GM12878 (cell line): Measurements from ENCODE around the gene SETD1B. TPM values are rescaled to one million over a fixed set of nuclear protein-coding genes. Genes with fewer than 3 reads are reported as not detected.
A peak's percentile ranks its signal among the peaks of the same experiment; 100 is the strongest.

Experiments used
- ATAC-seq: fragments of 200-7000 bp; cut with Tn5 transposase; 3 replicates; pipeline ENCODE4 v1.9.1; 2020; ENCODE audit warnings: mild to moderate bottlenecking, moderate library complexity
- BruUV-seq: library from RNA; stranded (reverse); fragments of 400-500 nt; replicated peaks from 2 replicates; lab custom pipeline; 2021; lab: Mats Ljungman, UMichigan
- CTCF ChIA-PET: fragments of 300-600 bp; sonication (Branson Sonifier 250); formaldehyde crosslinking; extraction: SDS; loops from one replicate; lab custom pipeline; 2021; ENCODE audit warnings: inconsistent platforms; lab: Yijun Ruan, JAX
- POLR2A ChIA-PET: fragments of 350-600 bp; formaldehyde crosslinking; extraction: SDS; loops from one replicate; lab custom pipeline; 2021; ENCODE audit warnings: inconsistent platforms; lab: Charles Lee
- RAD21 ChIA-PET: fragments of 300-600 bp; sonication (Branson Sonifier 250); formaldehyde crosslinking; loops from one replicate; lab custom pipeline; 2023; ENCODE audit warnings: antibody characterized with exemption; ENCODE audit not compliant: unreplicated experiment; lab: Charles Lee
- SMC1A ChIA-PET: fragments of 300-600 bp; sonication (Branson Sonifier 250); formaldehyde crosslinking; loops from one replicate; lab custom pipeline; 2023; ENCODE audit not compliant: unreplicated experiment, uncharacterized antibody; lab: Charles Lee
- DNase-seq: peaks from one replicate; pipeline ENCODE4 v3.0.0-alpha.2; 2011; ENCODE audit warnings: low read depth, low spot score
- FAIRE-seq: peaks from 3 replicates; lab custom pipeline; 2011; peaks lifted over from hg19 to GRCh38; lab: Jason Lieb, UNC
- H2AFZ ChIP-seq: 2 replicates; pipeline ENCODE4 v1.6.0; 2011; ENCODE audit warnings: low read depth, low read length, control low read depth; ENCODE audit not compliant: control insufficient read depth
- H3K27ac ChIP-seq: 2 replicates; pipeline ENCODE4 v1.5.1; 2011; ENCODE audit warnings: control low read depth; ENCODE audit not compliant: control insufficient read depth, insufficient read depth
- H3K27me3 ChIP-seq, 2 experiments: replicated peaks in 1 of 2; 2 replicates each; pipeline versions ENCODE4 v1.6.0 to v1.6.1; 2011; ENCODE audit warnings: low read length in 1 of 2; ENCODE audit not compliant: control insufficient read depth in 2 of 2, insufficient read depth in 2 of 2
- H3K36me3 ChIP-seq, 2 experiments: 2 replicates each; pipeline ENCODE4 v1.5.1; 2011; ENCODE audit warnings: low read length in 1 of 2; ENCODE audit not compliant: control insufficient read depth in 2 of 2, insufficient read depth in 2 of 2
- H3K4me1 ChIP-seq: 2 replicates; pipeline ENCODE4 v1.6.1; 2011; ENCODE audit warnings: mild to moderate bottlenecking, low read length, moderate library complexity, mixed read lengths; ENCODE audit not compliant: control insufficient read depth, insufficient read depth
- H3K4me2 ChIP-seq: 2 replicates; pipeline ENCODE4 v1.6.0; 2011; ENCODE audit warnings: control low read depth; ENCODE audit not compliant: control insufficient read depth, insufficient read depth
- H3K4me3 ChIP-seq: fragments of 200-600 bp; sonication (generic); 2 replicates; pipeline ENCODE4 v1.5.1; 2016
- H3K79me2 ChIP-seq: 2 replicates; pipeline ENCODE4 v1.6.0; 2011; ENCODE audit warnings: low read length; ENCODE audit not compliant: control insufficient read depth, insufficient read depth
- H3K9ac ChIP-seq: 2 replicates; pipeline ENCODE4 v1.8.0; 2011; ENCODE audit warnings: low read length, control low read depth, mixed read lengths; ENCODE audit not compliant: control insufficient read depth, insufficient read depth
- H3K9me3 ChIP-seq: replicated peaks from 3 replicates; pipeline ENCODE4 v1.5.1; 2011; ENCODE audit warnings: mild to moderate bottlenecking, low read length; ENCODE audit not compliant: control insufficient read depth, insufficient read depth
- H4K20me1 ChIP-seq: 2 replicates; pipeline ENCODE4 v1.6.0; 2011; ENCODE audit not compliant: control insufficient read depth, insufficient read depth
- BHLHE40 ChIP-seq, 2 experiments: fragments of 450-650 bp in 1 of 2; IDR thresholded peaks; 2 replicates each; pipeline ENCODE4 v1.6.1; 2011 to 2017; ENCODE audit warnings: low read depth in 2 of 2, borderline replicate concordance in 1 of 2, improper control_type of control experiment in 1 of 2, low read length in 1 of 2, mild to moderate bottlenecking in 1 of 2
- CHD1 ChIP-seq: IDR thresholded peaks from 2 replicates; pipeline ENCODE4 v1.6.1; 2012; ENCODE audit warnings: low read depth, low read length, improper control_type of control experiment
- JUNB ChIP-seq: IDR thresholded peaks from 2 replicates; pipeline ENCODE4 v1.6.1; 2016; ENCODE audit warnings: antibody characterized with exemption, mild to moderate bottlenecking
- JUND ChIP-seq: IDR thresholded peaks from 2 replicates; pipeline ENCODE4 v1.6.1; 2012; ENCODE audit warnings: low read depth, mild to moderate bottlenecking, low read length, improper control_type of control experiment, moderate library complexity
- POLR2A ChIP-seq: IDR thresholded peaks from 2 replicates; pipeline ENCODE4 v1.6.1; 2011; ENCODE audit warnings: low read depth, mild to moderate bottlenecking, low read length
- RAD51 ChIP-seq: fragments of 450-650 bp; IDR thresholded peaks from 2 replicates; pipeline ENCODE4 v1.6.1; 2016; ENCODE audit warnings: moderate library complexity, mild to moderate bottlenecking, inconsistent platforms
- RUNX3 ChIP-seq: IDR thresholded peaks from 2 replicates; pipeline ENCODE4 v1.6.1; 2012; ENCODE audit warnings: low read length, inconsistent platforms
- SUPT20H ChIP-seq: IDR thresholded peaks from 2 replicates; pipeline ENCODE4 v1.6.1; 2011; ENCODE audit warnings: low read depth, mild to moderate bottlenecking, low read length, moderate library complexity, borderline replicate concordance; ENCODE audit not compliant: control insufficient read depth
- TAF1 ChIP-seq: IDR thresholded peaks from 2 replicates; pipeline ENCODE4 v1.6.1; 2011; ENCODE audit warnings: mild to moderate bottlenecking, low read depth, low read length, borderline replicate concordance
- WGBS: methylation state at CpG from one replicate; pipeline ENCODE4 v1.1.6; 2016; ENCODE audit warnings: low lambda C conversion rate; ENCODE audit not compliant: insufficient replicate concordance, insufficient coverage; ENCODE audit errors: missing lambda C conversion rate; 5-methylcytosine and 5-hydroxymethylcytosine counted together
- in situ Hi-C: fragments of 300-500 bp; cut with MboI; formaldehyde crosslinking; loops from 9 replicates; pipeline ENCODE4 v1.14.3; 2018; ENCODE audit warnings: mixed read lengths
- intact Hi-C: fragments of 100-400 bp; cut with micrococcal nuclease; formaldehyde crosslinking; loops from one replicate; pipeline ENCODE4 v1.14.2; 2022; ENCODE audit not compliant: unreplicated experiment
- polyA plus RNA-seq, 11 experiments: library from polyadenylated mRNA; depleted of rRNA in 4 of 11; unstranded in 6 of 11; stranded (reverse) in 5 of 11; fragments of >200 nt; fragmentation: Nextera tagmentation in 4 of 11; fragmentation: Illumina TruSeq in 1 of 11; extraction: Ambion mirVana in 4 of 11; extraction: Trizol in 1 of 11; gene quantifications; 1 replicate in 1 of 11; 2 replicates in 10 of 11; pipeline versions ENCODE4 v1.2.1 to v1.2.3, GENCODE V29; 2011 to 2016; ENCODE audit warnings: inconsistent platforms in 2 of 11, missing spikeins in 2 of 11, low read depth in 1 of 11
- total RNA-seq, 4 experiments: library from RNA; depleted of rRNA in 3 of 4; stranded (reverse); fragments of >200 nt in 3 of 4; fragmentation: Illumina TruSeq in 1 of 4; extraction: Trizol in 1 of 4; gene quantifications; 2 replicates each; pipeline versions ENCODE4 v1.2.1 to v1.2.3, GENCODE V29; 2013 to 2021

Gene SETD1B
- total and polyA plus RNA-seq, 10 of the 15 experiments (the other 5 are each of a cell fraction or from before 2014, with no cell fraction given), result 0.50 to 17.3 (median 1.6) TPM

- H3K9me3 ChIP-seq, result no peaks in the 10 kb centered on the region
- H3K79me2 ChIP-seq, result no peaks in the 10 kb centered on the region
- no TSS peak for BruUV-seq
- no peak for FAIRE-seq
- SMC1A ChIA-PET, result no interaction called here
- intact Hi-C loops (no loop called here), in situ Hi-C loops (no loop called here)
- no peak overlapping the region for H3K4me3 ChIP-seq
- H3K4me1 ChIP-seq, result no peaks in the 10 kb centered on the region
- H3K36me3 ChIP-seq, result peaks cover 29 to 31% of the 10 kb centered on the region in 2 experiments; a peak in 3 of 4 replicates
- no peak for ATAC-seq
- no peak for DNase-seq
- H4K20me1 ChIP-seq, result no peaks in the 10 kb centered on the region; the same call in 1 of the 2 replicates
- RAD21 ChIA-PET, result no interaction called here
- H3K4me2 ChIP-seq, result no peak overlapping the region
- CTCF ChIA-PET, result interaction anchor here (1.0 kb wide), 1 partner anchor 8 kb away, joined by 3 read pairs; no protein-coding TSS in a partner anchor
- no peaks in the 10 kb centered on the region for H3K27me3 ChIP-seq
- no peak overlapping the region for H3K9ac ChIP-seq
- POLR2A ChIA-PET, result no interaction called here
- TF ChIP-seq BHLHE40 (IDR thresholded peaks at IDR 0.05; ENCODE audit: borderline replicate concordance in 1 of 2, low read depth in 2 of 2, low read length in 1 of 2), result no peak
- TF ChIP-seq JUND, result no peak
- TF ChIP-seq SUPT20H, result no peak
- no peak for TF ChIP-seq RAD51
- no peak for TF ChIP-seq CHD1
- TF ChIP-seq TAF1, result no peak
- TF ChIP-seq JUNB, result no peak
- H3K27ac ChIP-seq, result no peak overlapping the region
- WGBS, result 98% methylated on average over 7 of the region's 7 CpGs
- no peak overlapping the region for H2AFZ ChIP-seq
Observed at GRCh38 chr12:121820056-121820455, 16.2 kb downstream of the SETD1B start.

- H3K4me2 ChIP-seq, result no peak overlapping the region
- POLR2A ChIA-PET, result no interaction called here
- H3K36me3 ChIP-seq, result peaks cover 24 to 27% of the 10 kb centered on the region in 2 experiments; a peak in 3 of 4 replicates
- BruUV-seq, result no TSS peak
- H3K4me3 ChIP-seq, result no peak overlapping the region
- no peak overlapping the region for H3K9ac ChIP-seq
- H3K9me3 ChIP-seq, result no peaks in the 10 kb centered on the region
- H3K4me1 ChIP-seq, result no peaks in the 10 kb centered on the region
- FAIRE-seq (no peak), ATAC-seq (no peak), DNase-seq (no peak)
- RAD21 ChIA-PET, result no interaction called here
- 98% methylated on average over 35 of the region's 39 CpGs for WGBS
- H4K20me1 ChIP-seq, result no peaks in the 10 kb centered on the region; the same call in 1 of the 2 replicates
- TF ChIP-seq RUNX3, result no peak
- peak; percentile 27; the same call in 1 of the 2 replicates for TF ChIP-seq POLR2A
- no peaks in the 10 kb centered on the region for H3K79me2 ChIP-seq
- SMC1A ChIA-PET, result no interaction called here
- CTCF ChIA-PET, result no interaction called here
- H3K27me3 ChIP-seq, result no peaks in the 10 kb centered on the region
- in situ Hi-C loops, result no loop called here
- intact Hi-C loops, result no loop called here
- no peak overlapping the region for H3K27ac ChIP-seq
- no peak overlapping the region for H2AFZ ChIP-seq
Observed at GRCh38 chr12:121822393-121823100, 18.7 kb downstream of the SETD1B start.
